Right ventricle myocardium inferior (tissue), 1 donor: ENCODE data around the gene SEPHS1. TPM values are rescaled to one million over a fixed set of nuclear protein-coding genes. Genes with fewer than 3 reads are reported as not detected.
"Not testable (repeated sequence)": the region's sequence is repeated elsewhere in the genome, so short reads cannot be mapped to it uniquely, and the experiment has no call there.

Source experiments
- ATAC-seq: fragments of 200-7000 bp; cut with Tn5 transposase; one replicate; pipeline ENCODE4 v1.9.1; 2020; ENCODE audit warnings: mild to moderate bottlenecking, moderate library complexity
- DNase-seq: peaks from one replicate; pipeline ENCODE4 v3.0.0; 2021; ENCODE audit errors: missing footprints
- intact Hi-C: fragments of 100-400 bp; cut with DNase I; formaldehyde crosslinking; loops from one replicate; pipeline ENCODE4 v1.11.0; 2022
- total RNA-seq: library from RNA; stranded (reverse); fragmentation: NEBNext Ultra II Directional; extraction: Animal tissue kit (Norgen Biotek cat#: 25700); gene quantifications from one replicate; pipeline ENCODE4 v1.2.1, GENCODE V29; 2021
- donor health status: DM: no; HTN: yes; CAD: no; lungs with severe emphysema.

The SEPHS1 gene
- total RNA-seq, 1 donor from 2014 or later, result 30.3 TPM

DNA sequence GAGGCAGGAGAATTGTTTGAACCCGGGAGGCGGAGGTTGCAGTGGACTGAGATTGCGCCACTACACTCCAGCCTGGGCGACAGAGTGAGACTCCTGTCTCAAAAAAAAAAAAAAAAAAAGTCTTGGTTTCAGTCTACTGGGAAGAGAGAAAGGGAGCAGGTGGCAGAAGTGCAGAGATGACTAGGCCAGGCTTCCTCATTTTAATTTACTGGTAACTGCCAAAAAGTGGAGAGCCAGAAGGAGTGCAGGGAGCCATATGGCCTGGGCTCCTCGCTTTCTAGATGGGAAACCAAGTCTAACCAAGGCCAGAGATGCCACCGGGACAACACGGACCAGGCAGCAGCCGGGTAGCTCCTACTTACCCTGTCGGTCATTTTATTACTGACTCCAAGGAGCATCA is 12.2 kb downstream of the SEPHS1 start:
- ATAC-seq, result no peak
- DNase-seq, result no peak
- intact Hi-C loops, result no loop called here

DNA sequence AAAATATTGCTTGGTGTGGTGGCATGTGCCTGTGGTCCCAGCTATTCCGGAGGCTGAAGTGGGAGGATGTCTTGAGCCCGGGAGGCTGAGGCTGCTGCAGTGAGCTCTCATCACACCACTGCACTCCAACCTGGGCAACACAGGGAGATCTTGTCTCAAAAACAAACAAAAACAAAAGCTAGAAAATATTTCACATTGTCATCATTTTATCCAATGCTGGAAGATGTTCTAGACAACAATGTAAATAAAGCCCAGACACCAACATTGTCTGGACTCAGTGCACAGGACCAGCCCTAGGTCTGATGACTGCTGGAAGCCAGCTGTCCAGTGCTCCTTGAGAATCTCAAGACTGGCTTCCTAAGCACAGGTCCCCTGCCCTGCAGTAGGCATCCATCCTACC is 13.5 kb downstream of the SEPHS1 start:
- ATAC-seq (no peak), DNase-seq (no peak)
- intact Hi-C loops, result no loop called here

DNA sequence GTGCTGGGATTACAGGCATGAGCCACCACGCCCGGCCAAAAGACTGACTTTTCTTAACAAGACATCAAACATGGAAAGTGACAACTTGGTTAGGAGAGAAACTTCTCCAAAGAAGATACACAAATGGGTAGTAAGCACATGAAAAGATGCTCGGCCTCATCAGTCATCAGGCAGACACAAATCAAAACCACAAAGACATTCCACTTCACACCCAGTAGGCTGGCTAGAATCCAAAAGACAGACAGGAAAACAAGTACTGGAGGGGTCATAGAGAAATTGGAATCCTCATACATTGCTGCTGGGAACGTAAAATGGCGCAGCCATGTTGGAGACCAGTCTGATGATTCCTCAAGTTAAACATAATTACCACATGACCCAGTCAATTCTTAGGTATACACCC is 16.4 kb downstream of the SEPHS1 start:
- DNase-seq, result no peak
- ATAC-seq, result no peak
- intact Hi-C loops, result no loop called here

DNA sequence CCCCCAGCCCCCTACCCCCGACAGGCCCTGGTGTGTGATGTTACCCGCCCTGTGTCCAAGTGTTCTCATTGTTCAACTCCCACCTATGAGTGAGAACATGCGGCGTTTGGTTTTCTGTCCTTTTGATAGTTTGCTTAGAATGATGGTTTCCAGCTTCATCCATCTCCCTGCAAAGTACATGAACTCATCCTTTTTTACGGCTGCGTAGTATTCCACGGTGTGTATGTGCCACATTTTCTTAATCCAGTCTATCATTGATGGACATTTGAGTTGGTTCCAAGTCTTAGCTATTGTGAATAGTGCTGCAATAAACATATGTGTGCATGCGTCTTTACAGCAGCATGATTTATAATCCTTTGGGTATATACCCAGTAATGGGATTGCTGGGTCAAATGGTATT is 17.1 kb downstream of the SEPHS1 start:
- not testable (repeated sequence) for ATAC-seq

DNA sequence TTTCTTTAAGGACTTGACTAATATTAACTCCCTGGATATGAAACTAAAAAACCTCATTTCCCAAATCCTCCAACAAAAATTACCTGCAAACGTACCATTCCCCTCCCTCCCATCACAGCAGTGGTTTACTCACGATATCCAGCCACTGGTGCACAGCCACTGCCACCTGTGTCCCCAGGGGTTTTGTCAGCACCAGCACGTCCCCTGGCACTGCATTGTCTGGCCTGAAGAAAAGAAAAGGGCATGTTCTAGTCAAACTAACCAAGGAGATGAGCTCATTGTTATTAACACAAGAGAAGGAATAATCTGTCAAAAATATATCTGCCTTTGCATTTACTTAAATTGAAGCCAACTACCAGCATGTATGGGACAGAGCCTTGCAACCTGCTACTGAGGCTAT is 18.5 kb downstream of the SEPHS1 start:
- DNase-seq, result no peak
- intact Hi-C loops, result no loop called here
- ATAC-seq, result no peak

More for the DNA sequence above, 17.1 kb downstream of the SEPHS1 start:
- intact Hi-C loops, DNase-seq: not testable (repeated sequence)

DNA sequence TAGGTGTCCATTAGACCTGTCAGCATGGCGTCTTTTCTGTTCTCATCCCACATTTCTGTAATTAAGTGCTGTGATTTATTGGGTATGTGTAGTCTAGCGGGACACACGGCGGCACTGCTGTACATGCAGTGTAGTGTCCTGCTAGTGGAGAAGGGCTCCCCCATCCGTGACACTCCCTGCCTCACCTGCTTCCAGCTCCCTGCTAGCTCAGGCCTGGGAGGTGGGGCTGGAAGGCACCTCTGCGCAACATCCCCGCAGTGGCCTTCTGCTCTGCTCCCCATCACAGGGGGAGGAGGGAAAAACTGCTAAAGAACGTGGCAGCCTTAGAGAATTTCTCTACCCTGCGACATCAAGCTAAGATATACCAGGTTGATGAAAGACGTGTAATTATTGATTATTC is 19.5 kb downstream of the SEPHS1 start:
- DNase-seq (no peak), ATAC-seq (no peak)
- intact Hi-C loops, result no loop called here

DNA sequence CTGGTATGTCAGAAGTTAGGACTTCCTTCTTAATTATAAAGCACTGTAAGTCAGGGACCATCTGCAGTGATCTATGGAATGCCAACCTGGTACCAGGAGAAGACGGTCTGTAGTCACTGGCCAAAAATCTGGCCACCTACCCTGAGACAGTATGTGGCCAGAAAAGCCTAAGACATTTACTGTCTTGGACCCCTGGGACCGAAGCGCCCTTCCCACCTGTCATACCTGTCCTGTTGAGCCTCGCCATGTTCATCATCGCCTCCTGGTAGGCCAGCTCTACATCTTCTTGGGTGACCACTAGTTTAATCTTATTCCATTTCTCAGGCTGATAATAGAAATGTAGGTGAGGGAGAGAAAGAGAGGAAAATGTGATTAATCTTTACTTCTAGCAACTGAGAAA is 20.0 kb downstream of the SEPHS1 start:
- DNase-seq (no peak), ATAC-seq (no peak)
- intact Hi-C loops, result no loop called here

GRCh38 chr10:13327534-13327933 is 20.6 kb downstream of the SEPHS1 start:
- intact Hi-C loops, result no loop called here
- peak; percentile 88 for ATAC-seq
- no peak for DNase-seq

DNA sequence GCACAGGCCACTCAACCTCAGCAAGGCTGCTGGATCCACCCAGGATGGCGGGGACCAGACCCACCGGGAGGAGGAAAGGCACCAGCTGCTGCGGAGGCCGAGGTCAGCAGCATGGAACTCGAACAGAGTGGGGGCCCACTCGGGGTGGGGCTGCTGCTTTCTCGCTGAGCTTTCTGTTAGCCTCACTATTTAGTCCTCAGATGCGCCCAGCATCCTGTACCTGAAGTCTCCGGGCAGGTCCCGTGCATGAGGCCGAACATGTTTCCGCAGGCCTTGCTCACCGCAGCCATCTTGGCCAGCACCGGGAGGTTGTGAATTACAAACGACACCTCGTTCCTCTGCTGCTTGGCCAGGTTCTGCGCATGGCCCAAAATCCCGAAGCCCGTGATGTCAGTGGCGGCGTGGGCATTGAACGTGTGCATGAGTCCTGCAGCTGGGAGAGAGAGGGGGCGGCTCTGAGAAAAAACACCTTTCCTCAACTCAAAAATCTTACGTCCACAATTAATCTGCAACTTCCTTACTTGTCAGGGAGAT is 25.4 kb downstream of the SEPHS1 start:
- ATAC-seq (no peak), DNase-seq (no peak)
- intact Hi-C loops, result no loop called here

DNA sequence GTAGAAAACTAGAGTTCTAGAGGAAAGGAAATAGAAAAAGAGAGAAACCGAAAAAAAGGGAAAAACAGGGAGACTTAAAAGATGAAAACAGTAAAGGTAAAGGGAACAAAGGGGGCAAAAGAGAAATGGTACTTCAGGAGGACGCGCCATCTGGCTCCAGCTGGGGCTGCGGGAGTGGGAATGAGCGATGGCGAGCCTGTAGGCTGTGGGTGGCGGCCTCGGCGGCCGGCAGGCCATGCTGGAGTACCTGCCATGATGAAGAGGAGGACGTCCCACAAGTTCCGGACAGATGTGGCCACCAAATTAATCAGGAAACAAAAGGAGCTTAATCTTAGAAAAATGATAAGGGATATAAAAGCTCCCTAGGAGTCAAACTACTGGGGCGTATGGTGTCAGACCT is 26.5 kb downstream of the SEPHS1 start:
- ATAC-seq (no peak), DNase-seq (no peak)
- intact Hi-C loops, result no loop called here

GRCh38 chr10:13319166-13319565 is 28.9 kb downstream of the SEPHS1 start:
- intact Hi-C loops, result no loop called here
- no peak for DNase-seq
- no peak for ATAC-seq

- ATAC-seq (no peak), DNase-seq (no peak)
- intact Hi-C loops, result no loop called here
Measured at GRCh38 chr10:13317474-13317873, 30.6 kb downstream of the SEPHS1 start.

DNA sequence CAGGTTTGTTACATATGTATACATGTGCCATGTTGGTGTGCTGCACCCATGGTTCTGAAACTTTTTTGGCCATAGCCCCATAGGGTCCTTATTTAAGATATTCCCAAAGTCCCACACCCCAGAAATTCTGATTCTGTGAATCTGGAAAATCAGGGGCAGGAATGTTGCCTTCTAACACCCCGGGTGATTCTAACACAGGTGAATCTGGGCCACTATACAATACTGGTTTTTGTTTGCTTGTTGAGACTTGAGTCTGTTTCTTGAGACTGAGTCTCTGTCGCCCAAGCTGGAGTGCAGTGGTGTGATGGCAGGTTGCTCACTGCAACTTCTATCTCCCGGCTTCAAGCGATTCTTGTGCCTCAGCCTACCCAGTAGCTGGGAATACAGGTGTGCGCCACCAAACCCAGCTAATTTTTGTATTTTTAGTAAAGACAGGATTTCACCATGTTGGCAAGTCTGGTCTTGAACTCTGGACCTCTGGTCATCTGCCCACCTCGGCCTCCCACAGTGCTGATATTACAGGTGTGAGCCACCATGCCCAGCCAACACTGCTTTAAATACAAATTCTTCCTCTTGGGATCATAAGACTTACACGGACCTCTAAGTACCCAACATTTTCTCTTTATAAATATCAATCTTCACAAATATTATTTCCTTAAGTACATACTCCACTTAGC is 31.3 kb downstream of the SEPHS1 start:
- ATAC-seq, result no peak
- DNase-seq, result no peak
- intact Hi-C loops, result no loop called here

DNA sequence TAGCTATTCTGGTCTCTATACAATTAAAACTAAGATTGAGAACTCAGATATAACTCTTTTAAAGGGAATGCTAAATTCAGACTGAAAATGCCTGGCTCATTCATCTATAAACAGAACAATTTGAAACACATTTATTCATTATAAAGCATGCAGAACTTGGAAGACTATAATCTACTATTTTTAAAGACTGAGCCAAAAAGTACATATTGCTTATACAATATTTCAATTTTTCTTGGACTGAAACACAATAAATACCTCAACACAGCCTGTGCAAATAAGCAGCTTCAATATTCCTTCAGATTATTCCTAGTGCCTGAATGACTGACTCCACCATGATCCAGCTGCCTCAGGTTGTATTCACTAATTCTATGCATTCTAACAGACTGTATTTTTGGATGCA is 32.7 kb downstream of the SEPHS1 start:
- no peak for ATAC-seq
- no peak for DNase-seq
- intact Hi-C loops, result no loop called here

DNA sequence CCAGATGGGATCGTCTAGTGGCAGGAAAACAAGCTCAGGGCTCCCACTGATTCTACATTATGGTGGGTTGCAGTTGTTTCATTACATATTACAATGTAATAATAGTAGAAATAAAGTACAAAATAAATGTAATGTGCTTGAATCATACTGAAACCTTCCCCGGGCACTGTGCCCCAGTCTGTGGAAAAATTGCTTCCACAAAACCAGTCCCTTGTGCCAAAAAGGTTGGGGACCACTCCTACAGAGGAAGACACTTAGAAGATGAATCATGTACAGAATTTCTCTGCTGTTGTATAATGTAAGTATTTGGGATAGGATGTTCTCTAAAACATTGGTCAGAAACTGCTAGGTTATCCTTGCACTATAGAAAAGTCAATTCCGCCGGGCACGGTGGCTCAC is 36.9 kb downstream of the SEPHS1 start:
- ATAC-seq, result no peak
- intact Hi-C loops, result no loop called here

DNA sequence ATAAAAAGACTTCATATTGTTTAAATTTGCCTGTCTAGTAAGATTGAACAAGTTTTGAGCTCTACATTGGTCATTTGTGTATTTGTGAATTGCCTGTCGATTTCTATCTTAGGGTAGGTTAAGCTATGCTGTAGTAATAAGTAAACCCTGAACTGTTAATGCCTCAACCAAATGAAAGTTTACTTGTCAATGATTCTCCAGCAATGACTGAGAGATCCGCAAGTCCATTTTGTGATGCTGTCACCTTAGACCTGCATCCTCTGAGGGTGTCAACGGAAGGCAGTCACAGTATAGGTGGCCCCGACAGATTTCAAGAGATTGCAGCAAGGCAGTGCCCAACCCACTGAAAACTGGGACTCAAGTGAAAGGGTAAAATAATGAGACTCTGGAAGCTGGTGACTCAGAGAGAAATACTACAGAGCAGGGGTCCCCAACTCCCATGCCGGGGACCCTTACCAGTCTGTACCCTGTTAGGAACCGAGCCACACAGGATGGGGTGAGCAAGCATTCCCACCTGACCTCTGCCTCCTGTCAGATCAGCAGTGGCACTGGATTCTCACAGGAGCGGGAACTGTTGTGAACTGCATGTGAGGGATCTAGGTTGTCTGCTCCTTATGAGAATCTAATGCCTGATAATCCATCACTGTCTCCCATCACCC is 37.4 kb downstream of the SEPHS1 start:
- ATAC-seq, result no peak
- DNase-seq, result no peak
- intact Hi-C loops, result no loop called here

More for the DNA sequence above, 36.9 kb downstream of the SEPHS1 start:
- no peak for DNase-seq

GRCh38 chr10:13309792-13310191 is 38.3 kb downstream of the SEPHS1 start:
- DNase-seq, result no peak
- no peak for ATAC-seq
- intact Hi-C loops, result no loop called here

DNA sequence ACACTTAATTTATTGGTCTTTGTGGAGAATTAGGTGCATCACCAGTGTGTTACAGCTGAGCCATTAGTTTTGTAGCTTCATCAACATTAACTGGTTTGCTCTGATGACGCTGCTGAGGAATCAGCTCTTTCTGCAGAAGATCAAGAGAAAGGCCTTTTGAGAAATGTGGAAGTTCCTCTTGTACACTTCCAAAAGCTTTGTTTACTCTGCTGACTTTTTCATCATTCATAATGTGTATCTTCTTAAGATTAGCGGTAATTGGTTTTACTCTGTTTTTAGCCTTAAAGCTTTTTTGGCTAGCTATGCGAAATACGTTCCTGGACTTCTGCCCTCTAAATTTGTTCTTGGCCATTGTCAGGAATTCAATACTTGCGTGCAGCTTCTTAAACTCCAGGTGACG is 40.0 kb downstream of the SEPHS1 start:
- intact Hi-C loops, result no loop called here
- ATAC-seq, result no peak
- DNase-seq, result no peak

- DNase-seq (no peak), ATAC-seq (no peak)
- intact Hi-C loops, result no loop called here
Measured at GRCh38 chr10:13306103-13306502, 42.0 kb downstream of the SEPHS1 start.

DNA sequence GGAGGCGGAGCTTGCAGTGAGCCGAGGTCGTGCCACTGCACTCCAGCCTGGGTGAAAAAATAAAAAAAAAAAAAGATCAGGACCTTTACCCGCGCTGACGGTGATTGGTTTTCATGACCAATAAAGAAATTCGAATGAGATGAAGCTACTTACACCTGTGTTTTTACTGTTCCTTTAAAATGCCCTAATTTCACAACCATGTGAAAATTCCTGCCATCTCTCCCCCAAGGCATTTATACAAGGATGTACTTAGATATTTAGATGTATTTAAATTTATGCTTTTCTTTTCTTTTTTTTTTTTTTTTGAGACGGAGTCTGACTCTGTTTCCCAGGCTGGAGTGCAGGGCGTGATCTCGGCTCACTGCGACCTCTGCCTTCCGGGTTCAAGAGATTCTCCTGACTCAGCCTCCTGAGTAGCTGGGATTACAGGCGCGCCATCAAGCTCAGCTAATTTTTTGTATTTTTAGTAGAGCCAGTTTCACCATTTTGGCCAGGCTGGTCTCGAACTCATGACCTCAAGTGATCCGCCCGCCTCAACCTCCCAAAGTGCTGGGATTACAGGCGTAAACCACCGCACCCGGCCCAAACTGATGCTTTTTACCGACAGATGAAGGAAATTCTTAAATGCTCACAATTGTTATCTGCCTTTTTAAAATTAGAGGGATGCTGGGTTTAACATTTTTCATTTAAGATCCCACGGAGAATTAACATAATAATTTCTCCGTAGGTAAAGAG is 45.1 kb downstream of the SEPHS1 start:
- intact Hi-C loops, result loop anchor here (1.0 kb wide), 1 partner anchor 142 kb away; the partner anchor contains the start of gene MCM10
- ATAC-seq, result no peak
- DNase-seq, result no peak
